IPS-18a (cell line): ENCODE results near the gene PPM1F.
"Not testable (repeated sequence)": the region's sequence is repeated elsewhere in the genome, so short reads cannot be mapped to it uniquely, and the experiment has no call there.

Experiments
- H3K27ac ChIP-seq: one replicate; pipeline ENCODE4 v1.5.1; 2013; ENCODE audit warnings: low read length
- H3K27me3 ChIP-seq: one replicate; pipeline ENCODE4 v1.6.1; 2013; ENCODE audit warnings: mild to moderate bottlenecking, low read length; ENCODE audit not compliant: control insufficient read depth, insufficient read depth
- H3K36me3 ChIP-seq: one replicate; pipeline ENCODE4 v1.6.1; 2013; ENCODE audit warnings: low read depth, low read length; ENCODE audit not compliant: control insufficient read depth
- H3K4me1 ChIP-seq: one replicate; pipeline ENCODE4 v1.6.1; 2013; ENCODE audit warnings: low read depth, low read length; ENCODE audit not compliant: control insufficient read depth
- H3K4me3 ChIP-seq: one replicate; pipeline ENCODE4 v1.5.1; 2013; ENCODE audit warnings: low read length
- H3K9ac ChIP-seq: one replicate; pipeline ENCODE4 v1.6.1; 2013; ENCODE audit warnings: mild to moderate bottlenecking, low read length, moderate library complexity
- H3K9me3 ChIP-seq: one replicate; pipeline ENCODE4 v1.6.1; 2013; ENCODE audit warnings: low read depth, low read length; ENCODE audit not compliant: control insufficient read depth

Gene PPM1F

GRCh38 chr22:21910367-21910766 is 42.3 kb downstream of the PPM1F start:
- H3K4me1 ChIP-seq, H3K4me3 ChIP-seq, H3K9ac ChIP-seq, H3K27me3 ChIP-seq, H3K9me3 ChIP-seq, H3K36me3 ChIP-seq, H3K27ac ChIP-seq: not testable (repeated sequence)

GRCh38 chr22:21909871-21910270 is 42.8 kb downstream of the PPM1F start:
- Histone ChIP-seq H3K27me3 (no peaks in the 10 kb centered on the region), H3K4me1 (no peaks in the 10 kb centered on the region), H3K9ac (no peak overlapping the region), H3K9me3 (no peaks in the 10 kb centered on the region), H3K27ac (no peak overlapping the region), H3K4me3 (no peak overlapping the region), H3K36me3 (no peaks in the 10 kb centered on the region)

GRCh38 chr22:21907638-21908522 is 44.8 kb downstream of the PPM1F start:
- no peaks in the 10 kb centered on the region for H3K4me1 ChIP-seq
- no peak overlapping the region for H3K4me3 ChIP-seq
- no peaks in the 10 kb centered on the region for H3K36me3 ChIP-seq
- H3K27me3 ChIP-seq, result no peaks in the 10 kb centered on the region
- H3K9me3 ChIP-seq, result no peaks in the 10 kb centered on the region
- no peak overlapping the region for H3K9ac ChIP-seq
- H3K27ac ChIP-seq, result no peak overlapping the region

- H3K9me3 ChIP-seq, H3K27ac ChIP-seq, H3K4me1 ChIP-seq, H3K4me3 ChIP-seq, H3K27me3 ChIP-seq, H3K9ac ChIP-seq, H3K36me3 ChIP-seq: not testable (repeated sequence)
Observed at GRCh38 chr22:21905234-21905633, 47.4 kb downstream of the PPM1F start.

- no peaks in the 10 kb centered on the region for H3K36me3 ChIP-seq
- no peak overlapping the region for H3K27ac ChIP-seq
- H3K27me3 ChIP-seq, result no peaks in the 10 kb centered on the region
- H3K9ac ChIP-seq, result no peak overlapping the region
- H3K9me3 ChIP-seq, result no peaks in the 10 kb centered on the region
- H3K4me1 ChIP-seq, result no peaks in the 10 kb centered on the region
- no peak overlapping the region for H3K4me3 ChIP-seq
Observed at GRCh38 chr22:21904250-21904789, 48.3 kb downstream of the PPM1F start.

- no peak overlapping the region for H3K4me3 ChIP-seq
- no peak overlapping the region for H3K9ac ChIP-seq
- H3K27ac ChIP-seq, result no peak overlapping the region
- no peaks in the 10 kb centered on the region for H3K27me3 ChIP-seq
- no peaks in the 10 kb centered on the region for H3K36me3 ChIP-seq
- H3K9me3 ChIP-seq, result no peaks in the 10 kb centered on the region
- no peaks in the 10 kb centered on the region for H3K4me1 ChIP-seq
Observed at GRCh38 chr22:21903283-21903682, 49.4 kb downstream of the PPM1F start.

- no peaks in the 10 kb centered on the region for H3K36me3 ChIP-seq
- no peaks in the 10 kb centered on the region for H3K27me3 ChIP-seq
- no peak overlapping the region for H3K9ac ChIP-seq
- no peaks in the 10 kb centered on the region for H3K4me1 ChIP-seq
- H3K9me3 ChIP-seq, result no peaks in the 10 kb centered on the region
- H3K27ac ChIP-seq, result no peak overlapping the region
- no peak overlapping the region for H3K4me3 ChIP-seq
Observed at GRCh38 chr22:21902296-21903087, 50.2 kb downstream of the PPM1F start.

GRCh38 chr22:21898354-21898896 is 54.2 kb downstream of the PPM1F start:
- no peak overlapping the region for H3K27ac ChIP-seq
- H3K27me3 ChIP-seq, result no peaks in the 10 kb centered on the region
- H3K4me1 ChIP-seq, result no peaks in the 10 kb centered on the region
- no peak overlapping the region for H3K4me3 ChIP-seq
- no peak overlapping the region for H3K9ac ChIP-seq
- no peaks in the 10 kb centered on the region for H3K36me3 ChIP-seq
- H3K9me3 ChIP-seq, result no peaks in the 10 kb centered on the region

GRCh38 chr22:21896951-21897513 is 55.6 kb downstream of the PPM1F start:
- Histone ChIP-seq H3K9me3 (no peaks in the 10 kb centered on the region), H3K4me1 (no peaks in the 10 kb centered on the region), H3K36me3 (no peaks in the 10 kb centered on the region), H3K4me3 (no peak overlapping the region), H3K27me3 (no peaks in the 10 kb centered on the region), H3K27ac (no peak overlapping the region), H3K9ac (no peak overlapping the region)

GRCh38 chr22:21896275-21896674 is 56.4 kb downstream of the PPM1F start:
- H3K4me3 ChIP-seq, H3K9me3 ChIP-seq, H3K27me3 ChIP-seq, H3K36me3 ChIP-seq, H3K4me1 ChIP-seq, H3K27ac ChIP-seq, H3K9ac ChIP-seq: not testable (repeated sequence)

- Histone ChIP-seq H3K27me3 (no peaks in the 10 kb centered on the region), H3K4me1 (no peaks in the 10 kb centered on the region), H3K9me3 (no peaks in the 10 kb centered on the region), H3K9ac (no peak overlapping the region), H3K4me3 (no peak overlapping the region), H3K27ac (no peak overlapping the region), H3K36me3 (no peaks in the 10 kb centered on the region)
Observed at GRCh38 chr22:21894799-21895198, 57.8 kb downstream of the PPM1F start.
